ENCODE data around the gene STK32C.

STK32C gene

GRCh38 chr10:132192991-132193665 is 114.6 kb downstream of the STK32C start:
- ATAC-seq = no peak
- TF ChIP-seq ZNF70 (CRISPR knock-in tag; IDR thresholded peaks at IDR 0.05) = no peak
- no peak for TF ChIP-seq PATZ1 (CRISPR knock-in tag; IDR thresholded peaks at IDR 0.05; ENCODE audit: borderline replicate concordance)
- TF ChIP-seq OSR1 (CRISPR knock-in tag; IDR thresholded peaks at IDR 0.05) = no peak
- TF ChIP-seq ISL1 (CRISPR knock-in tag; IDR thresholded peaks at IDR 0.05) = no peak
- TF ChIP-seq ARNTL (CRISPR knock-in tag; IDR thresholded peaks at IDR 0.05; ENCODE audit: borderline replicate concordance, low read depth) = no peak

GRCh38 chr10:132192076-132192975 is 115.4 kb downstream of the STK32C start:
- TF ChIP-seq PPARA (CRISPR knock-in tag; IDR thresholded peaks at IDR 0.05; ENCODE audit: borderline replicate concordance) (no peak), TCF4 (CRISPR knock-in tag; IDR thresholded peaks at IDR 0.05; ENCODE audit: borderline replicate concordance) (no peak), BACH2 (CRISPR knock-in tag; IDR thresholded peaks at IDR 0.05; ENCODE audit: borderline replicate concordance) (no peak), RARB (CRISPR knock-in tag; IDR thresholded peaks at IDR 0.05) (no peak), CREB5 (CRISPR knock-in tag; IDR thresholded peaks at IDR 0.05; ENCODE audit: low read depth) (no peak), ZNF70 (CRISPR knock-in tag; IDR thresholded peaks at IDR 0.05) (no peak), ZC3H10 (CRISPR knock-in tag; IDR thresholded peaks at IDR 0.05) (no peak), SNAI2 (CRISPR knock-in tag; IDR thresholded peaks at IDR 0.05) (no peak), ZFP3 (CRISPR knock-in tag; IDR thresholded peaks at IDR 0.05) (no peak), ZFP30 (CRISPR knock-in tag; IDR thresholded peaks at IDR 0.05) (no peak), OSR1 (CRISPR knock-in tag; IDR thresholded peaks at IDR 0.05) (no peak), ZNF8 (CRISPR knock-in tag; IDR thresholded peaks at IDR 0.05) (no peak), PATZ1 (CRISPR knock-in tag; IDR thresholded peaks at IDR 0.05; ENCODE audit: borderline replicate concordance) (no peak), TOX (CRISPR knock-in tag; IDR thresholded peaks at IDR 0.05; ENCODE audit: borderline replicate concordance) (no peak), CSDC2 (CRISPR knock-in tag; IDR thresholded peaks at IDR 0.05) (no peak), ESRRG (CRISPR knock-in tag; IDR thresholded peaks at IDR 0.05) (no peak), POU6F1 (CRISPR knock-in tag; IDR thresholded peaks at IDR 0.05; ENCODE audit: borderline replicate concordance, low read depth) (no peak)
- ATAC-seq = no peak

GRCh38 chr10:132189810-132190422 is 117.8 kb downstream of the STK32C start:
- no peak for ATAC-seq
- TF ChIP-seq ESRRG (CRISPR knock-in tag; IDR thresholded peaks at IDR 0.05) (no peak), CREB5 (CRISPR knock-in tag; IDR thresholded peaks at IDR 0.05; ENCODE audit: low read depth) (no peak), SNAI2 (CRISPR knock-in tag; IDR thresholded peaks at IDR 0.05) (no peak), TOX (CRISPR knock-in tag; IDR thresholded peaks at IDR 0.05; ENCODE audit: borderline replicate concordance) (no peak), BACH2 (CRISPR knock-in tag; IDR thresholded peaks at IDR 0.05; ENCODE audit: borderline replicate concordance) (no peak), ZNF70 (CRISPR knock-in tag; IDR thresholded peaks at IDR 0.05) (no peak), ZFP3 (CRISPR knock-in tag; IDR thresholded peaks at IDR 0.05) (no peak), RARB (CRISPR knock-in tag; IDR thresholded peaks at IDR 0.05) (no peak), CSDC2 (CRISPR knock-in tag; IDR thresholded peaks at IDR 0.05) (no peak), ZFP30 (CRISPR knock-in tag; IDR thresholded peaks at IDR 0.05) (no peak), ZNF565 (CRISPR knock-in tag; conservative IDR thresholded peaks at IDR 0.05; ENCODE audit: low read depth) (no peak), ZNF8 (CRISPR knock-in tag; IDR thresholded peaks at IDR 0.05) (no peak), TCF4 (CRISPR knock-in tag; IDR thresholded peaks at IDR 0.05; ENCODE audit: borderline replicate concordance) (no peak), OSR1 (CRISPR knock-in tag; IDR thresholded peaks at IDR 0.05) (no peak), ISL1 (CRISPR knock-in tag; IDR thresholded peaks at IDR 0.05) (no peak)

Measured in SK-N-SH treated with all-trans-retinoic acid at 6 μM for 48 hours (cell line).